PFSK-1 (cell line): ENCODE measurements around the gene ADCK2.

Source experiments
- FOXP2 ChIP-seq: optimal IDR thresholded peaks from 2 replicates; pipeline ENCODE3; 2011; ENCODE audit warnings: borderline replicate concordance, control low read depth, inconsistent platforms; ENCODE audit not compliant: insufficient read depth; ENCODE audit errors: extremely low read length, extremely low read depth
- POLR2AphosphoS5 ChIP-seq: IDR thresholded peaks from 2 replicates; pipeline ENCODE4 v1.6.1; 2012; ENCODE audit warnings: low read depth, mild to moderate bottlenecking, control low read depth, low read length, moderate library complexity
- REST ChIP-seq, 2 experiments: IDR thresholded peaks; 2 replicates each; pipeline versions ENCODE4 v1.6.1 to v1.8.0; 2011 to 2012; ENCODE audit warnings: low read depth in 2 of 2, low read length in 2 of 2, control low read depth in 1 of 2, inconsistent platforms in 1 of 2, mild to moderate bottlenecking in 1 of 2, moderate library complexity in 1 of 2; ENCODE audit not compliant: insufficient read depth in 1 of 2
- SIN3A ChIP-seq: IDR thresholded peaks from 2 replicates; pipeline ENCODE4 v1.6.1; 2012; ENCODE audit warnings: mild to moderate bottlenecking, low read length, moderate library complexity, borderline replicate concordance; ENCODE audit not compliant: insufficient read depth
- TAF1 ChIP-seq: IDR thresholded peaks from 2 replicates; pipeline ENCODE4 v1.6.1; 2012; ENCODE audit warnings: low read length, control low read depth, borderline replicate concordance; ENCODE audit not compliant: insufficient read depth

Gene ADCK2

DNA sequence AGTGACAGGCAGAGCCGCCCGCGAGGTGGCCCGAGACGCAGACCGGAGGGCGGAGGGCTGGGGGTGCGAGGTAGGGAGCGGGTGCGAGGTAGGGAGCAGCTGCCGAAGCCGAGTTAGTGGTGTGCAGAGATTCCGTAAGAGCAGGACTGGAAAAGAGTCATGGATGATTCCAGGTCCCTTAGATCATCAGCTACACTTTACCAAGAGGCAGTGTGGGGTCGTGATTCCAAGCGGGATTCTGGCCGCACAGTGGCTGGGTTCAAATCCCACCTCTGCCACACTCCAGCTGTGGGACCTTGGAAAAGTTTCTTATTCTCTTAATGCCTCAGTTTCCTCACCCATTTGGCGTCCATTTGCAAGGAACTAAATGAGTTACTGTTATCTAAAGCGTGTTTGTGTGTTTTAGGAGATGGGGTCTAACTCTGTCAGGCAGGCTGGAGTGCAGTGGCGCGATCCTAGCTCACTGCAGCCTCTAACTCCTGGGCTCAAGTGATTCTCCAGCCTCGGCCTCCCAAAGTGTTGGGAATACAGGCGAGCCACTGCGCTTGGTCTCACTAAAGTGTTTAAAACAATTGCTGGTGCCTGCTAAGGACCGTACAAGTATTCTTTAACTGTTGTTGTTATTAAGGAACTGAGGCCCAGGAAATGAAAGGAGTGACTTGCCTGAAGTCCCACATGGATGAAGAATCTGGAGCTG lies 24.9 kb downstream of the ADCK2 start:
- TF ChIP-seq TAF1: no peak
- no peak for TF ChIP-seq SIN3A
- no peak for TF ChIP-seq POLR2AphosphoS5
- no peak for TF ChIP-seq REST (IDR thresholded peaks at IDR 0.05; ENCODE audit: insufficient read depth in 1 of 2, low read depth in 2 of 2, low read length in 2 of 2)
- TF ChIP-seq FOXP2: no peak

DNA sequence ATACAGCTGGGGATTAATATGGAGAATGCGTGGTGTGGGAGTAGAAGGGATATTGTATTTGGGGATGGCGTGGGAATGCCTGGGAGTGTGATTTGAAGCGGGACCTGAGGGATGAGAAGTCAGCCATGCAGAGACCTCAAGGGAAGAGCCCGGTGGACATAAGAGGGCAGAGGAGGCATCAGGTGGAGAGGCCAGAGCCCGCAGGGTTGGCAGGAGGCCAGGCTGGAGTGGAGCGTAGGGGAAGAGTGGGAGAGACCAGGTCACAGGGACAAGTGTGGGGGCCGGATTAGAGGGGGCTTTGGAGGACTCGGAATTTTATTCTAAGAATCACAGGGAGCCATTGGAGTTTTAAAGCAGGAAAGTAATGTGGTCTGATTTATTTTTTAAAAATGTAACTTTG lies 25.7 kb downstream of the ADCK2 start:
- TF ChIP-seq REST (IDR thresholded peaks at IDR 0.05; ENCODE audit: insufficient read depth in 1 of 2, low read depth in 2 of 2, low read length in 2 of 2): no peak
- no peak for TF ChIP-seq POLR2AphosphoS5
- no peak for TF ChIP-seq SIN3A
- TF ChIP-seq TAF1: no peak
- no peak for TF ChIP-seq FOXP2

- TF ChIP-seq TAF1: no peak
- TF ChIP-seq FOXP2: no peak
- no peak for TF ChIP-seq REST (IDR thresholded peaks at IDR 0.05; ENCODE audit: insufficient read depth in 1 of 2, low read depth in 2 of 2, low read length in 2 of 2)
- TF ChIP-seq POLR2AphosphoS5: no peak
- no peak for TF ChIP-seq SIN3A
Measured at GRCh38 chr7:140702774-140703173, 30.0 kb downstream of the ADCK2 start.

- TF ChIP-seq FOXP2: no peak
- TF ChIP-seq POLR2AphosphoS5: no peak
- TF ChIP-seq SIN3A: no peak
- no peak for TF ChIP-seq TAF1
- no peak for TF ChIP-seq REST (IDR thresholded peaks at IDR 0.05; ENCODE audit: insufficient read depth in 1 of 2, low read depth in 2 of 2, low read length in 2 of 2)
Measured at GRCh38 chr7:140704205-140704604, 31.5 kb downstream of the ADCK2 start.

- TF ChIP-seq FOXP2: no peak
- TF ChIP-seq REST (IDR thresholded peaks at IDR 0.05; ENCODE audit: insufficient read depth in 1 of 2, low read depth in 2 of 2, low read length in 2 of 2): no peak
- no peak for TF ChIP-seq SIN3A
- TF ChIP-seq POLR2AphosphoS5: no peak
- no peak for TF ChIP-seq TAF1
Measured at GRCh38 chr7:140707132-140707531, 34.4 kb downstream of the ADCK2 start.
